ENCODE results near the gene HAO2.

Gene HAO2

GRCh38 chr1:119442756-119443155 lies 74.2 kb downstream of the HAO2 start:
- no peak for DNase-seq

All from CD4-positive, alpha-beta T cell treated with Interleukin-4 for 4 hours (primary cell).